ENCODE measurements around the gene SEMA4A. TPM values are rescaled to one million over a fixed set of nuclear protein-coding genes. Genes with fewer than 3 reads are reported as not detected.
"Not testable (repeated sequence)": the region's sequence is repeated elsewhere in the genome, so short reads cannot be mapped to it uniquely, and the experiment has no call there.

Gene SEMA4A
- total and polyA plus RNA-seq, 2 donors (not counting 1 experiment from before 2014, with no cell fraction given) = 0.27 to 0.99 TPM

- DNase-seq (ENCODE audit: low read depth in 2 of 2) = no peak
- Histone ChIP-seq H4K20me1 (ENCODE audit: control insufficient read depth, extremely low read depth, insufficient read depth, low read length) (peaks cover 3% of the 10 kb centered on the region), H3K36me3 (ENCODE audit: control insufficient read depth, insufficient read depth, low read length) (peaks cover 4% of the 10 kb centered on the region)
Measured at GRCh38 chr1:156118177-156118868, 35.1 kb upstream of the SEMA4A start.

GRCh38 chr1:156119503-156120209, 33.7 kb upstream of the SEMA4A start:
- H3K27me3 ChIP-seq (ENCODE audit: control insufficient read depth, insufficient read depth, low read length) = no peaks in the 10 kb centered on the region
- H3K4me2 ChIP-seq (ENCODE audit: extremely low read depth, insufficient read depth, low read length) = peak overlapping the region; percentile 85
- peaks cover 26% of the 10 kb centered on the region for H3K4me1 ChIP-seq (ENCODE audit: control insufficient read depth, extremely low read depth, insufficient read depth, low read length)
- TF ChIP-seq CTCF (conservative IDR thresholded peaks at IDR 0.05 in 1 of 2, IDR thresholded peaks at IDR 0.05 in 1 of 2; ENCODE audit: low read depth in 1 of 2, low read length in 2 of 2) = peak in 1 of 2 donors; percentile 5
- TF ChIP-seq EZH2 (IDR thresholded peaks at IDR 0.05; ENCODE audit: low read length, missing control alignments) = no peak
- no peaks in the 10 kb centered on the region for H3K9me3 ChIP-seq (ENCODE audit: control insufficient read depth, insufficient read depth, low read depth, low read length)
- H3K4me3 ChIP-seq (replicated peaks in 1 of 4; ENCODE audit: control extremely low read depth in 1 of 4, insufficient read depth in 1 of 4, low read depth in 3 of 4, low read length in 4 of 4) = peak overlapping the region; percentile 23 to 100 (median 48)
- H3K9ac ChIP-seq (ENCODE audit: insufficient read depth, low read length) = peak overlapping the region; percentile 52
- peak; percentile 77 to 78 for DNase-seq (ENCODE audit: low read depth in 2 of 2)
- H2AFZ ChIP-seq (ENCODE audit: low read length) = no peak overlapping the region
- peaks cover 7% of the 10 kb centered on the region for H3K36me3 ChIP-seq (ENCODE audit: control insufficient read depth, insufficient read depth, low read length)
- peaks cover 98% of the 10 kb centered on the region for H3K79me2 ChIP-seq (ENCODE audit: control insufficient read depth, insufficient read depth, low read length)
- H4K20me1 ChIP-seq (ENCODE audit: control insufficient read depth, extremely low read depth, insufficient read depth, low read length) = peaks cover 3% of the 10 kb centered on the region
- H3K27ac ChIP-seq (ENCODE audit: insufficient read depth, low read length) = peak overlapping the region; percentile 99

More at GRCh38 chr1:156118177-156118868, 35.1 kb upstream of the SEMA4A start:
- no peak overlapping the region for H2AFZ ChIP-seq (ENCODE audit: low read length)
- no peaks in the 10 kb centered on the region for H3K27me3 ChIP-seq (ENCODE audit: control insufficient read depth, insufficient read depth, low read length)
- H3K4me3 ChIP-seq (replicated peaks in 1 of 4; ENCODE audit: control extremely low read depth in 1 of 4, insufficient read depth in 1 of 4, low read depth in 3 of 4, low read length in 4 of 4) = peak overlapping the region; percentile 91 to 100 (median 96)
- H3K9me3 ChIP-seq (ENCODE audit: control insufficient read depth, insufficient read depth, low read depth, low read length) = no peaks in the 10 kb centered on the region
- peak overlapping the region; percentile 99 for H3K27ac ChIP-seq (ENCODE audit: insufficient read depth, low read length)
- peaks cover 27% of the 10 kb centered on the region for H3K4me1 ChIP-seq (ENCODE audit: control insufficient read depth, extremely low read depth, insufficient read depth, low read length)
- no peak for TF ChIP-seq EZH2 (IDR thresholded peaks at IDR 0.05; ENCODE audit: low read length, missing control alignments)
- H3K4me2 ChIP-seq (ENCODE audit: extremely low read depth, insufficient read depth, low read length) = peak overlapping the region; percentile 90
- H3K9ac ChIP-seq (ENCODE audit: insufficient read depth, low read length) = peak overlapping the region; percentile 53
- peaks cover 88% of the 10 kb centered on the region for H3K79me2 ChIP-seq (ENCODE audit: control insufficient read depth, insufficient read depth, low read length)

GRCh38 chr1:156120318-156120717, 33.1 kb upstream of the SEMA4A start:
- Histone ChIP-seq H4K20me1 (ENCODE audit: control insufficient read depth, extremely low read depth, insufficient read depth, low read length) (peaks cover 3% of the 10 kb centered on the region), H3K27ac (ENCODE audit: insufficient read depth, low read length) (peak overlapping the region; percentile 99), H3K36me3 (ENCODE audit: control insufficient read depth, insufficient read depth, low read length) (peaks cover 8% of the 10 kb centered on the region), H3K27me3 (ENCODE audit: control insufficient read depth, insufficient read depth, low read length) (no peaks in the 10 kb centered on the region), H3K9me3 (ENCODE audit: control insufficient read depth, insufficient read depth, low read depth, low read length) (no peaks in the 10 kb centered on the region), H3K4me3 (replicated peaks in 1 of 4; ENCODE audit: control extremely low read depth in 1 of 4, insufficient read depth in 1 of 4, low read depth in 3 of 4, low read length in 4 of 4) (peak overlapping the region; percentile 18 to 100 (median 44)), H3K4me1 (ENCODE audit: control insufficient read depth, extremely low read depth, insufficient read depth, low read length) (peaks cover 31% of the 10 kb centered on the region), H3K79me2 (ENCODE audit: control insufficient read depth, insufficient read depth, low read length) (peaks cover 98% of the 10 kb centered on the region), H2AFZ (ENCODE audit: low read length) (no peak overlapping the region), H3K4me2 (ENCODE audit: extremely low read depth, insufficient read depth, low read length) (peak overlapping the region; percentile 85), H3K9ac (ENCODE audit: insufficient read depth, low read length) (peak overlapping the region; percentile 52)
- TF ChIP-seq CTCF (conservative IDR thresholded peaks at IDR 0.05 in 1 of 2, IDR thresholded peaks at IDR 0.05 in 1 of 2; ENCODE audit: low read depth in 1 of 2, low read length in 2 of 2) (no peak), EZH2 (IDR thresholded peaks at IDR 0.05; ENCODE audit: low read length, missing control alignments) (no peak)
- DNase-seq (ENCODE audit: low read depth in 2 of 2) = no peak

GRCh38 chr1:156121005-156121404, 32.4 kb upstream of the SEMA4A start:
- Histone ChIP-seq H3K4me1 (ENCODE audit: control insufficient read depth, extremely low read depth, insufficient read depth, low read length) (peaks cover 31% of the 10 kb centered on the region), H3K27ac (ENCODE audit: insufficient read depth, low read length) (peak overlapping the region; percentile 99), H3K9ac (ENCODE audit: insufficient read depth, low read length) (peak overlapping the region; percentile 44), H3K4me3 (replicated peaks in 1 of 4; ENCODE audit: control extremely low read depth in 1 of 4, insufficient read depth in 1 of 4, low read depth in 3 of 4, low read length in 4 of 4) (peak overlapping the region; percentile 15 to 100 (median 29)), H3K4me2 (ENCODE audit: extremely low read depth, insufficient read depth, low read length) (peak overlapping the region; percentile 85), H3K79me2 (ENCODE audit: control insufficient read depth, insufficient read depth, low read length) (peaks cover 96% of the 10 kb centered on the region)
- H3K36me3 ChIP-seq (ENCODE audit: control insufficient read depth, insufficient read depth, low read length); H3K27me3 ChIP-seq (ENCODE audit: control insufficient read depth, insufficient read depth, low read length); H4K20me1 ChIP-seq (ENCODE audit: control insufficient read depth, extremely low read depth, insufficient read depth, low read length); H3K9me3 ChIP-seq (ENCODE audit: control insufficient read depth, insufficient read depth, low read depth, low read length); DNase-seq (ENCODE audit: low read depth in 2 of 2); H2AFZ ChIP-seq (ENCODE audit: low read length): not testable (repeated sequence)
